ENCODE measurements around the gene RHOBTB3. TPM values are rescaled to one million over a fixed set of nuclear protein-coding genes. Genes with fewer than 3 reads are reported as not detected.

Gene RHOBTB3
- total RNA-seq, result 160 and 167 TPM in 2 replicates

GRCh38 chr5:95730730-95731570, at the start of gene RHOBTB3:
Gene RHOBTB3 (plus strand): TSS chr5:95731336. CDS start chr5:95731683, 347 bp downstream.

GRCh38 chr5:95682891-95683290, 48.2 kb upstream of the RHOBTB3 start, which contains the start of gene SPATA9:
Gene SPATA9 (minus strand): TSS chr5:95682991. CDS start chr5:95682854, 137 bp downstream.

GRCh38 chr5:95822542-95823181, 91.5 kb downstream of the RHOBTB3 start, which contains the start of gene GLRX:
Gene GLRX (minus strand): TSS chr5:95822726. CDS start chr5:95822662, 64 bp downstream.

Other genes starting within 250 kb of the RHOBTB3 start
- 65.8 and 80.4 TPM in 2 replicates for gene SKIC3, start 176.4 kb upstream of the RHOBTB3 start, total RNA-seq
- 8.2 TPM in 2 replicates for gene ARSK, start 176.2 kb upstream of the RHOBTB3 start, total RNA-seq
- gene GPR150, start 111.2 kb upstream of the RHOBTB3 start, total RNA-seq, result 1.5 and 1.9 TPM in 2 replicates
- 0.69 and 3.1 TPM in 2 replicates for gene RFESD, start 84.6 kb upstream of the RHOBTB3 start, total RNA-seq
- 0.39 and 2.3 TPM in 2 replicates for gene SPATA9, start 48.3 kb upstream of the RHOBTB3 start, total RNA-seq
- gene GLRX, start 91.4 kb downstream of the RHOBTB3 start, total RNA-seq, result 32.6 and 36.0 TPM in 2 replicates
- 25.0 and 26.1 TPM in 2 replicates for gene ELL2, start 230.5 kb downstream of the RHOBTB3 start, total RNA-seq

Measured in mammary microvascular endothelial cell (primary cell).